IMR-90 (cell line): ENCODE results near the gene ASCL5.

Experiments
- BHLHE40 ChIP-seq: fragments of 150-350 bp; IDR thresholded peaks from 2 replicates; pipeline ENCODE4 v1.6.1; 2016; ENCODE audit warnings: mild to moderate bottlenecking, low read depth, low read length
- CEBPB ChIP-seq: IDR thresholded peaks from 2 replicates; pipeline ENCODE4 v1.6.1; 2012; ENCODE audit warnings: low read depth, low read length, improper control_type of control experiment
- CHD1 ChIP-seq: IDR thresholded peaks from 2 replicates; pipeline ENCODE4 v1.6.1; 2012; ENCODE audit warnings: low read depth, low read length, improper control_type of control experiment
- CTCF ChIP-seq: conservative IDR thresholded peaks from 2 replicates; pipeline ENCODE4 v1.5.1; 2012; ENCODE audit warnings: mild to moderate bottlenecking, low read depth, low read length, improper control_type of control experiment
- ELK1 ChIP-seq: fragments of 150-350 bp; IDR thresholded peaks from 2 replicates; pipeline ENCODE4 v1.6.1; 2016; ENCODE audit warnings: low read depth, mild to moderate bottlenecking, low read length, moderate library complexity, borderline replicate concordance
- MAFK ChIP-seq: IDR thresholded peaks from 2 replicates; pipeline ENCODE4 v1.6.1; 2012; ENCODE audit warnings: low read depth, low read length, improper control_type of control experiment
- MAZ ChIP-seq: IDR thresholded peaks from 2 replicates; pipeline ENCODE4 v1.6.1; 2012; ENCODE audit warnings: low read depth, mild to moderate bottlenecking, low read length, improper control_type of control experiment, moderate library complexity, borderline replicate concordance
- MXI1 ChIP-seq: IDR thresholded peaks from 2 replicates; pipeline ENCODE4 v1.6.1; 2012; ENCODE audit warnings: low read depth, mild to moderate bottlenecking, low read length, moderate library complexity, borderline replicate concordance
- NFE2L2 ChIP-seq: fragments of 150-350 bp; IDR thresholded peaks from 2 replicates; pipeline ENCODE4 v1.6.1; 2016; ENCODE audit warnings: low read depth, mild to moderate bottlenecking, low read length
- POLR2A ChIP-seq: IDR thresholded peaks from 2 replicates; pipeline ENCODE4 v1.6.1; 2012; ENCODE audit warnings: mild to moderate bottlenecking, low read depth, low read length
- RAD21 ChIP-seq: IDR thresholded peaks from 2 replicates; pipeline ENCODE4 v1.6.1; 2012; ENCODE audit warnings: low read length, improper control_type of control experiment
- RCOR1 ChIP-seq: IDR thresholded peaks from 2 replicates; pipeline ENCODE4 v1.6.1; 2012; ENCODE audit warnings: mild to moderate bottlenecking, low read length, improper control_type of control experiment; ENCODE audit not compliant: insufficient replicate concordance
- RFX5 ChIP-seq: IDR thresholded peaks from 2 replicates; pipeline ENCODE4 v1.8.0; 2012; ENCODE audit warnings: low read depth, mild to moderate bottlenecking, low read length, moderate library complexity
- USF2 ChIP-seq: fragments of 150-350 bp; IDR thresholded peaks from 2 replicates; pipeline ENCODE4 v1.6.1; 2017; ENCODE audit warnings: mild to moderate bottlenecking, antibody characterized with exemption, low read length, low read depth

GRCh38 chr1:201072149-201072548 is 54.8 kb downstream of the ASCL5 start:
- TF ChIP-seq POLR2A (no peak), CTCF (no peak), MXI1 (no peak), CEBPB (no peak), MAFK (no peak), RCOR1 (no peak), RAD21 (no peak), BHLHE40 (no peak), USF2 (no peak), CHD1 (no peak), RFX5 (no peak), MAZ (no peak), ELK1 (no peak), NFE2L2 (no peak)
